Putamen (tissue), 1 donor: ENCODE measurements around the gene CDC6.

ENCODE experiments used
- DNase-seq: peaks from one replicate; pipeline ENCODE4 v3.0.0-alpha.2; 2016; ENCODE audit warnings: low spot score

The CDC6 gene

DNA sequence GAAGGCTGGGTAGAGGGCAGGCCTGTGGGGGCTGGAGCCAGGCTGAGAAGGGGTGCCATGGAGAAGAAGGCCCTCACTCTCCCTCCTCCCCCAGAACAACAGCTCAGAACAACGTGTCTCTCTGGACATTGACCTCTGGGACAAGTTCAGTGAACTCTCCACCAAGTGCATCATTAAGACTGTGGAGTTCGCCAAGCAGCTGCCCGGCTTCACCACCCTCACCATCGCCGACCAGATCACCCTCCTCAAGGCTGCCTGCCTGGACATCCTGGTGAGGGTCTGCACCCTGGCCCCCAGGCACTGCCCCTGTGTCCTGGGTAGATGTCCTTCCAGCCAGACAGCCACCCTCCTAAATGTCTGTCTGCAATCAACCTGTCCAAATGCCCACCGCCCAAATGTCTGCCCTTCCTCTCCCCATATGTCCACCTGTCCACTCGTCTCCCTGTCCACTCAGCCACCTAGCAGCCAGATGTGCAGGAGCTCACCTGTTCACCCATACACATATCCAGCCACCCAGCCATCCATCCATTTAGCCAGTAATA is 64.6 kb downstream of the CDC6 start:
- no peak for DNase-seq

DNA sequence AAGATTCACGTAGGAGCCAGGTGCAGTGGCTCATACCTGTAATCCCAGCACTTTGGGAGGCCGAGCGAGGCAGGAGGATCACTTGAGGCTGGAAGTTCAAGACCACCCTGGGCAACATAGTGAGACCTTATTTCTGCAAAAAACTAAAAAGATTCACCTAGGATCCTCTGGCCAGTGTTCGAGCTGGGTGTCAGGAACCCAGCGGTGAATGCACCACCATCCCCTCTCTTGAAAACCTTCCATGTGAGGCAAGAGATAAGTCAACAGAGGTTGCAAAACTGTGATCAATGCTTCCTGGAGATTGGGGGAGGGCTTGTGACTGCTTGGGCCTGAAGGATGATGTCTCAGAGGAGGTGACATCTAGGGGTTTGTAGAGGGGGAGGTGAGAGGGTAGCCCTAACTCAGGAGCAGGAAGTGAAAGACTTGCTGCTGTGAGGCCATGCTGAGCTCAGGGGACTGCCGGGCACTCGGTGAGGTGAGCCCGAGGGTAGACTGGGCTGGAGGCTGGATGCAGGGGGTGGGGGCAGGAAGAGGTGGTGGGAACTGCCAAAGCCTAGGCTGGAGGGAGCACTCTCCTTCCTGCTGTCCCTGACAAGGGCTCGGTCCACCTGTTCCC is 65.2 kb downstream of the CDC6 start:
- no peak for DNase-seq
